HG03280 (cell line): Measurements from ENCODE around the gene PPP6R2.
"Not testable (repeated sequence)": the region's sequence is repeated elsewhere in the genome, so short reads cannot be mapped to it uniquely, and the experiment has no call there.

Source experiments
- ATAC-seq: cut with Tn5 transposase; IDR thresholded peaks from one replicate; pipeline ENCODE4 v1.9.1; 2021; ENCODE audit warnings: mild to moderate bottlenecking, moderate library complexity; ENCODE audit not compliant: unreplicated experiment

PPP6R2 gene

GRCh38 chr22:50397371-50398060 lies 54.4 kb downstream of the PPP6R2 start:
- not testable (repeated sequence) for ATAC-seq

GRCh38 chr22:50398831-50399648 lies 55.9 kb downstream of the PPP6R2 start:
- no peak for ATAC-seq

- ATAC-seq: no peak
Observed at GRCh38 chr22:50399751-50400331, 56.7 kb downstream of the PPP6R2 start.

- no peak for ATAC-seq
Observed at GRCh38 chr22:50400406-50400805, 57.3 kb downstream of the PPP6R2 start.

- no peak for ATAC-seq
Observed at GRCh38 chr22:50400931-50401330, 57.8 kb downstream of the PPP6R2 start.

GRCh38 chr22:50401907-50402306 lies 58.8 kb downstream of the PPP6R2 start:
- no peak for ATAC-seq

- ATAC-seq: no peak
Observed at GRCh38 chr22:50403701-50404101, 60.6 kb downstream of the PPP6R2 start.

- ATAC-seq: no peak
Observed at GRCh38 chr22:50406416-50407170, 63.5 kb downstream of the PPP6R2 start.

GRCh38 chr22:50408311-50408710 lies 65.2 kb downstream of the PPP6R2 start:
- ATAC-seq: no peak

GRCh38 chr22:50408954-50409353 lies 65.8 kb downstream of the PPP6R2 start:
- not testable (repeated sequence) for ATAC-seq

- ATAC-seq: no peak
Observed at GRCh38 chr22:50414476-50415248, 71.5 kb downstream of the PPP6R2 start.

- ATAC-seq: no peak
Observed at GRCh38 chr22:50415426-50415825, 72.3 kb downstream of the PPP6R2 start.

- no peak for ATAC-seq
Observed at GRCh38 chr22:50416996-50417395, 73.9 kb downstream of the PPP6R2 start.

- ATAC-seq: no peak
Observed at GRCh38 chr22:50417411-50418210, 74.5 kb downstream of the PPP6R2 start.

GRCh38 chr22:50418624-50419023 lies 75.5 kb downstream of the PPP6R2 start:
- ATAC-seq: no peak

GRCh38 chr22:50419116-50419515 lies 76.0 kb downstream of the PPP6R2 start:
- ATAC-seq: no peak

GRCh38 chr22:50420015-50420414 lies 76.9 kb downstream of the PPP6R2 start:
- no peak for ATAC-seq

- no peak for ATAC-seq
Observed at GRCh38 chr22:50420581-50420980, 77.5 kb downstream of the PPP6R2 start.

- no peak for ATAC-seq
Observed at GRCh38 chr22:50422046-50422445, 78.9 kb downstream of the PPP6R2 start.
